Mammary epithelial cell (primary cell): ENCODE measurements around the gene SMIM41.

Experiments used
- CTCF ChIP-seq, 2 donors: IDR thresholded peaks in 1 of 2; conservative IDR thresholded peaks in 1 of 2; 2 replicates each; pipeline ENCODE4 v1.5.1; 2011 to 2012; ENCODE audit warnings: inconsistent platforms in 2 of 2, low read length in 2 of 2, mild to moderate bottlenecking in 2 of 2, control low read depth in 1 of 2, low read depth in 1 of 2; ENCODE audit not compliant: insufficient read depth in 1 of 2; ENCODE audit errors: extremely low read depth in 1 of 2
- EZH2 ChIP-seq: IDR thresholded peaks from 2 replicates; pipeline ENCODE4 v1.6.1; 2012; ENCODE audit warnings: low read length, inconsistent platforms, borderline replicate concordance

GRCh38 chr12:52149182-52149641 is 69.7 kb downstream of the SMIM41 start:
- TF ChIP-seq EZH2 (no peak), CTCF (conservative IDR thresholded peaks at IDR 0.05 in 1 of 2, IDR thresholded peaks at IDR 0.05 in 1 of 2; ENCODE audit: extremely low read depth in 1 of 2, insufficient read depth in 1 of 2, low read depth in 1 of 2, low read length in 2 of 2) (no peak)
